ENCODE results near the gene MYH6. TPM values are rescaled to one million over a fixed set of nuclear protein-coding genes. Genes with fewer than 3 reads are reported as not detected.
"Not testable (repeated sequence)": the region's sequence is repeated elsewhere in the genome, so short reads cannot be mapped to it uniquely, and the experiment has no call there.

The MYH6 gene
- total and polyA plus RNA-seq, 4 donors: 0.67 to 11.5 TPM; not detected in 2

DNA sequence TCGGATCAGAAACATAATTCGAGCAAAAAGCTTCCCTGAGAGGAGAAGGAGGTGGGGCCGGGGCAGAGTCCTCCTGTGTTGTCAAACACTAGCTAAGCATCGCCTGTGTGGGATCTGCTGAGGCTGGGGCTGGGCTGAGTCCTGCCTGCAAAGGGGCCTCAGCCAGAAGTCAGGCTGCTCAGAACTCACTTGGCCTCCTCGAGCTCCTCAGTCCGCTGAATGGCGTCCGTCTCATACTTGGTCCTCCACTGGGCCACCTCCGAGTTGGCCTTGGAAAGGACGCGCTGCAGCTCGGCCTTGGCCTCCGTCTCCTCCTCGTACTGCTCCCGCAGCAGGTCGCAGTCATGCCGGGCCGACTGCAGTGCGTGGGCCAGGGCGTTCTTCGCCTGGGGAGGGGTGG lies 9.9 kb upstream of the MYH6 start:
- DNase-seq: no peak
- Histone ChIP-seq H3K4me3 (ENCODE audit: low read length in 2 of 2) (no peak overlapping the region), H3K27ac (ENCODE audit: low read depth in 1 of 2, low read length in 2 of 2) (no peak overlapping the region), H3K27me3 (ENCODE audit: control insufficient read depth in 1 of 2, insufficient read depth in 2 of 2, low read length in 1 of 2) (no peaks in the 10 kb centered on the region), H3K36me3 (ENCODE audit: control insufficient read depth in 1 of 2, insufficient read depth in 2 of 2, low read length in 1 of 2) (no peaks in the 10 kb centered on the region), H3K9me3 (ENCODE audit: control insufficient read depth, low read length) (no peaks in the 10 kb centered on the region), H3K4me1 (ENCODE audit: control insufficient read depth in 1 of 2, insufficient read depth in 2 of 2, low read length in 2 of 2) (no peaks in the 10 kb centered on the region)
- ATAC-seq (ENCODE audit: low FRiP score): no peak
- intact Hi-C loops (cut with DNase I): no loop called here
- WGBS, 2 donors: 90 to 91% methylated on average over 21 of the region's 21 CpGs

DNA sequence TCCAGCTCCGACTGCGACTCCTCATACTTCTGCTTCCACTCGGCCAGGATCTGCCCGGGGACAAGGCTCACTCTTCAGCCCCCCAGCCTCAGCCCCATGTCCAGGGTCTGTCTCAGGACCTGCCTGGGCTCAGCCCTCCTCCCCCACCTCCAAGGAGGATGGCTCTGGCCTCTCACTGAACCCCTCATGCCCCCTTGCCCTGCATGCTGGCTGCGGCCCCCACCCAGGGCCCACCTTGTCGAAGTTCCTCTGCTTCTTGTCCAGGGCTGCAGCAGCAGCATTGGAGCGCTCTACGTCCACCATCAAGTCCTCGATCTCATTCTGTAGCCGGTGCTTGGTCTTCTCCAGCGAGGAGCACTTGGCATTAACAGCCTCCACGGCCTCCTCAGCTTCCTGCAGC lies 9.2 kb upstream of the MYH6 start:
- 88 to 92% methylated on average over 12 of the region's 12 CpGs for WGBS, 2 donors
- H3K27me3 ChIP-seq (ENCODE audit: control insufficient read depth in 1 of 2, insufficient read depth in 2 of 2, low read length in 1 of 2); H3K9me3 ChIP-seq (ENCODE audit: control insufficient read depth, low read length); ATAC-seq (ENCODE audit: low FRiP score); H3K4me3 ChIP-seq (ENCODE audit: low read length in 2 of 2); H3K36me3 ChIP-seq (ENCODE audit: control insufficient read depth in 1 of 2, insufficient read depth in 2 of 2, low read length in 1 of 2); DNase-seq; intact Hi-C loops (cut with DNase I); H3K27ac ChIP-seq (ENCODE audit: low read depth in 1 of 2, low read length in 2 of 2); H3K4me1 ChIP-seq (ENCODE audit: control insufficient read depth in 1 of 2, insufficient read depth in 2 of 2, low read length in 2 of 2): not testable (repeated sequence)

DNA sequence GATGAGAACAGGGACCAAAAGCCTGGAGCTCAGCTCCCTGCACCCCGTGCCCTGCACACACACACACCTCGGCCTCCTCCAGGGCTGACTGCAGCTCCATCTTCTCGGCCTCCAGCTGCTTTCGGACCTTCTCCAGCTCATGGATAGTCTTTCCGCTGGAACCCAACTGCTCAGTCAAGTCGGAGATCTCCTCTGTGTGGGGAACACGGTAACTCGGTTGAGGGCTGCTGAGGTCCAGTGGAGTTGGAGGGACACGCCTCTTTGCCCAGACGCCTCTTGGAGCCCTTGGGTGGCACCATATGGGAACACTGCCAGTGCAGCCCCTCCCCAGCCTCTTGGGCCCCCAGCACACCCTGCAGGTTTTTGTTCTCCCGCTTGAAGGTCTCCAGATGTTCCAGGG lies 8.7 kb upstream of the MYH6 start:
- H3K27ac ChIP-seq (ENCODE audit: low read depth in 1 of 2, low read length in 2 of 2): no peak overlapping the region

GRCh38 chr14:23415821-23416778 lies 8.0 kb upstream of the MYH6 start:
- Histone ChIP-seq H3K36me3 (ENCODE audit: control insufficient read depth in 1 of 2, insufficient read depth in 2 of 2, low read length in 1 of 2) (no peaks in the 10 kb centered on the region), H3K27ac (ENCODE audit: low read depth in 1 of 2, low read length in 2 of 2) (no peak overlapping the region), H3K4me1 (ENCODE audit: control insufficient read depth in 1 of 2, insufficient read depth in 2 of 2, low read length in 2 of 2) (no peaks in the 10 kb centered on the region), H3K9me3 (ENCODE audit: control insufficient read depth, low read length) (no peaks in the 10 kb centered on the region), H3K4me3 (ENCODE audit: low read length in 2 of 2) (no peak overlapping the region), H3K27me3 (ENCODE audit: control insufficient read depth in 1 of 2, insufficient read depth in 2 of 2, low read length in 1 of 2) (no peaks in the 10 kb centered on the region)
- ATAC-seq (ENCODE audit: low FRiP score): no peak
- WGBS, 2 donors: 77 to 81% methylated on average over 17 to 21 of the region's 21 CpGs
- DNase-seq: no peak
- intact Hi-C loops (cut with DNase I): no loop called here

More for the DNA sequence above, 8.7 kb upstream of the MYH6 start:
- no peak for DNase-seq
- Histone ChIP-seq H3K36me3 (ENCODE audit: control insufficient read depth in 1 of 2, insufficient read depth in 2 of 2, low read length in 1 of 2) (no peaks in the 10 kb centered on the region), H3K27me3 (ENCODE audit: control insufficient read depth in 1 of 2, insufficient read depth in 2 of 2, low read length in 1 of 2) (no peaks in the 10 kb centered on the region), H3K9me3 (ENCODE audit: control insufficient read depth, low read length) (no peaks in the 10 kb centered on the region), H3K4me3 (ENCODE audit: low read length in 2 of 2) (no peak overlapping the region), H3K4me1 (ENCODE audit: control insufficient read depth in 1 of 2, insufficient read depth in 2 of 2, low read length in 2 of 2) (no peaks in the 10 kb centered on the region)
- intact Hi-C loops (cut with DNase I): no loop called here
- no peak for ATAC-seq (ENCODE audit: low FRiP score)
- WGBS, 2 donors: 85 to 89% methylated on average over 11 of the region's 11 CpGs

- Histone ChIP-seq H3K36me3 (ENCODE audit: control insufficient read depth in 1 of 2, insufficient read depth in 2 of 2, low read length in 1 of 2) (no peaks in the 10 kb centered on the region), H3K4me1 (ENCODE audit: control insufficient read depth in 1 of 2, insufficient read depth in 2 of 2, low read length in 2 of 2) (no peaks in the 10 kb centered on the region), H3K27me3 (ENCODE audit: control insufficient read depth in 1 of 2, insufficient read depth in 2 of 2, low read length in 1 of 2) (no peaks in the 10 kb centered on the region), H3K27ac (ENCODE audit: low read depth in 1 of 2, low read length in 2 of 2) (no peak overlapping the region), H3K4me3 (ENCODE audit: low read length in 2 of 2) (no peak overlapping the region), H3K9me3 (ENCODE audit: control insufficient read depth, low read length) (no peaks in the 10 kb centered on the region)
- intact Hi-C loops (cut with DNase I): no loop called here
- ATAC-seq (ENCODE audit: low FRiP score) (no peak), DNase-seq (no peak)
- WGBS, 2 donors: 93 to 94% methylated on average over 36 to 39 of the region's 39 CpGs
Observed at GRCh38 chr14:23414906-23415820, 7.1 kb upstream of the MYH6 start.

DNA sequence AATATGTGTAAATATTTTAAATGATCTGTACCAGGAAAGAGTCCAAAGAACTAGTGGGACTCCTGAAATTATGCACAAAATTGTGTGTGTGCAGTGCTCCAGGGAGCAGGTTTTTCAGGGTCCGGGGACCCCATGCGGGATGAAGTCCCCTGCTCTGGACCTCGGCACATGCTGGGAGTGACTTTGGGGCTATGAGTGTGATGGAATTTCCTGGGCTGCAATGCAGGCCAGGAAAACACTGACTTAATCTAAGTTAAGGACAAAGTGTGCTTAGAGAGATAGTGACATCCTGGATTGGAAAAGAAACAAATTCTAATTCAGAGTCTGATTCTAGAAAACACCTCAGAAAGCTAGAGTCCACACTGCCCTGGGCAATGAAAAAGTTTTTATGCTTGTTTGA lies 6.2 kb upstream of the MYH6 start:
- no peak overlapping the region for H3K4me3 ChIP-seq (ENCODE audit: low read length in 2 of 2)
- WGBS, 2 donors: 56 to 73% methylated on average over 3 of the region's 3 CpGs
- H3K36me3 ChIP-seq (ENCODE audit: control insufficient read depth in 1 of 2, insufficient read depth in 2 of 2, low read length in 1 of 2): no peaks in the 10 kb centered on the region
- no peaks in the 10 kb centered on the region for H3K4me1 ChIP-seq (ENCODE audit: control insufficient read depth in 1 of 2, insufficient read depth in 2 of 2, low read length in 2 of 2)
- intact Hi-C loops (cut with DNase I): no loop called here
- H3K9me3 ChIP-seq (ENCODE audit: control insufficient read depth, low read length): no peaks in the 10 kb centered on the region
- DNase-seq: no peak
- H3K27me3 ChIP-seq (ENCODE audit: control insufficient read depth in 1 of 2, insufficient read depth in 2 of 2, low read length in 1 of 2): no peaks in the 10 kb centered on the region
- no peak for ATAC-seq (ENCODE audit: low FRiP score)
- no peak overlapping the region for H3K27ac ChIP-seq (ENCODE audit: low read depth in 1 of 2, low read length in 2 of 2)

DNA sequence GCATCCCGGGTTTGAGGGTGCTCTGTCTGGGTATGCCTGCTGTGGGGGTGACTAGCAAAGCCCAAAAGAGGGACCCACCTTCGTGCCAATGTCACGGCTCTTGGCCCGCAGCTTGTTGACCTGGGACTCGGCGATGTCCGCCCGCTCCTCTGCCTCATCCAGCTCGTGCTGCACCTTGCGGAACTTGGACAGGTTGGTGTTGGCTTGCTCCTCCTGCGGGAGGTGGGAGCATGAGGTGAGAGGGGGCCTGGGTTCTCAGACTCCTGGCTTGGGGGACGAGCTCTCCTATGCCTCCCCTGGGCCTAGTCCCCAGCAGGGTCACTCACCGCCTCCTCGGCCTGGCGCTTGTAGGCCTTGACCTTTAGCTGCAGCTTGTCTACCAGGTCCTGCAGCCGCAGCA lies 5.6 kb upstream of the MYH6 start:
- Histone ChIP-seq H3K4me3 (ENCODE audit: low read length in 2 of 2) (no peak overlapping the region), H3K9me3 (ENCODE audit: control insufficient read depth, low read length) (no peaks in the 10 kb centered on the region), H3K27ac (ENCODE audit: low read depth in 1 of 2, low read length in 2 of 2) (no peak overlapping the region), H3K4me1 (ENCODE audit: control insufficient read depth in 1 of 2, insufficient read depth in 2 of 2, low read length in 2 of 2) (no peaks in the 10 kb centered on the region), H3K27me3 (ENCODE audit: control insufficient read depth in 1 of 2, insufficient read depth in 2 of 2, low read length in 1 of 2) (no peaks in the 10 kb centered on the region), H3K36me3 (ENCODE audit: control insufficient read depth in 1 of 2, insufficient read depth in 2 of 2, low read length in 1 of 2) (no peaks in the 10 kb centered on the region)
- DNase-seq (no peak), ATAC-seq (ENCODE audit: low FRiP score) (no peak)
- intact Hi-C loops (cut with DNase I): no loop called here
- WGBS, 2 donors: 91% methylated on average over 16 of the region's 16 CpGs

DNA sequence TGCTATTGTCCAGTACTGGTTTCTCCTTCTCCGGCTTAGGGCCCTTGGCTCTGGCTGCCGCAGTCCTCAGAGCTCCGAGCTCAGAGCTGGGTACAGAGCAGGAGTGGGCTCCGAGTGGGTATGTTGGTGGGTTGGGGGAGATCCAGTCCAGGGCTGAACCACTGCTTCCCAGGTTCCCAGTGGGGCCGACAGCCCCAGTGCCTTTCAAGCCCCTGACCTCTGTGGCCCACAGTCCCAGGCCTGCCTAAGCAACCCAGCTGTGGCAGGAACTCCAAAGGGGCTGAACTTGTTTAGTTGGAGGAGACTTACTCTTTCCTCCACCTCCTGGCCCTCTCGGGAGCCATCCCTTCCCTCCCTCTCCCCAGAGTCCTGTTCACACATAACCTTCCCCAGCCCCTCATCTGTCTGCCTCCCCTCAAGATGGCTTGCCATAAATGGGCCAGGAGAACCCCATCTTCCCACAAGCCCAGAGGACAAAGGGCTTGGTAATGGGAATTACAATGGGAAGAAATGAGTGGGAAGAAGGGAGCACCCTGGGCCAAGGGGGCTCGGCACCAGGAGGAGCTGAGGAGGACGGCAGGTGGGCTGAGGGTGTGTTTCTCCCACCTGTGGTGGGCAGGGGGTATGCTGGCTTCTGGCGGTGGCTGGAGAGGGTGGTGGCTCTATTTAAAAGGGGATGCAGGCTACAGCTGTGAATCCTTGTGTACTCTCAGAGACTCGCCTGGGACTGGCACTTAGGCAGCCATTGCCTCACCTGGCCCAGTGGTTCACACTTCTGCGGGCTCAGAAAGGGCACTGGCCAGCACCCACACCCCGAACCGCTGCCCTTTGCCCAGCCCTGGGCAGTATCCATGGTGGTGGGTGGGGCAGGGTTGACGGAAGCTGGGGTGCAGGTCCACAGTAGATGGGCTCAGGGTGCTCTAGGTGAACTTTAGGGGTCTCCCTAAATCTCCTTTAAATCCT lies 3.8 kb upstream of the MYH6 start:
- ATAC-seq (ENCODE audit: low FRiP score): no peak
- Histone ChIP-seq H3K27ac (ENCODE audit: low read depth in 1 of 2, low read length in 2 of 2) (no peak overlapping the region), H3K9me3 (ENCODE audit: control insufficient read depth, low read length) (no peaks in the 10 kb centered on the region), H3K4me1 (ENCODE audit: control insufficient read depth in 1 of 2, insufficient read depth in 2 of 2, low read length in 2 of 2) (no peaks in the 10 kb centered on the region), H3K4me3 (ENCODE audit: low read length in 2 of 2) (no peak overlapping the region), H3K36me3 (ENCODE audit: control insufficient read depth in 1 of 2, insufficient read depth in 2 of 2, low read length in 1 of 2) (no peaks in the 10 kb centered on the region), H3K27me3 (ENCODE audit: control insufficient read depth in 1 of 2, insufficient read depth in 2 of 2, low read length in 1 of 2) (no peaks in the 10 kb centered on the region)
- DNase-seq: no peak
- WGBS, 2 donors: 81 to 82% methylated on average over 14 of the region's 14 CpGs
- intact Hi-C loops (cut with DNase I): no loop called here

All from aorta (tissue), 5 donors.